GM12878 (cell line): Measurements from ENCODE around the gene RBM44. TPM values are rescaled to one million over a fixed set of nuclear protein-coding genes. Genes with fewer than 3 reads are reported as not detected.

ENCODE experiments used
- ATAC-seq: fragments of 200-7000 bp; cut with Tn5 transposase; 3 replicates; pipeline ENCODE4 v1.9.1; 2020; ENCODE audit warnings: mild to moderate bottlenecking, moderate library complexity
- BruUV-seq: library from RNA; stranded (reverse); fragments of 400-500 nt; replicated peaks from 2 replicates; lab custom pipeline; 2021; lab: Mats Ljungman, UMichigan
- CTCF ChIA-PET: fragments of 300-600 bp; sonication (Branson Sonifier 250); formaldehyde crosslinking; extraction: SDS; loops from one replicate; lab custom pipeline; 2021; ENCODE audit warnings: inconsistent platforms; lab: Yijun Ruan, JAX
- POLR2A ChIA-PET: fragments of 350-600 bp; formaldehyde crosslinking; extraction: SDS; loops from one replicate; lab custom pipeline; 2021; ENCODE audit warnings: inconsistent platforms; lab: Charles Lee
- RAD21 ChIA-PET: fragments of 300-600 bp; sonication (Branson Sonifier 250); formaldehyde crosslinking; loops from one replicate; lab custom pipeline; 2023; ENCODE audit warnings: antibody characterized with exemption; ENCODE audit not compliant: unreplicated experiment; lab: Charles Lee
- SMC1A ChIA-PET: fragments of 300-600 bp; sonication (Branson Sonifier 250); formaldehyde crosslinking; loops from one replicate; lab custom pipeline; 2023; ENCODE audit not compliant: unreplicated experiment, uncharacterized antibody; lab: Charles Lee
- DNase-seq: peaks from one replicate; pipeline ENCODE4 v3.0.0-alpha.2; 2011; ENCODE audit warnings: low read depth, low spot score
- FAIRE-seq: peaks from 3 replicates; lab custom pipeline; 2011; peaks lifted over from hg19 to GRCh38; lab: Jason Lieb, UNC
- H2AFZ ChIP-seq: 2 replicates; pipeline ENCODE4 v1.6.0; 2011; ENCODE audit warnings: low read depth, low read length, control low read depth; ENCODE audit not compliant: control insufficient read depth
- H3K27ac ChIP-seq: 2 replicates; pipeline ENCODE4 v1.5.1; 2011; ENCODE audit warnings: control low read depth; ENCODE audit not compliant: control insufficient read depth, insufficient read depth
- H3K27me3 ChIP-seq, 2 experiments: replicated peaks in 1 of 2; 2 replicates each; pipeline versions ENCODE4 v1.6.0 to v1.6.1; 2011; ENCODE audit warnings: low read length in 1 of 2; ENCODE audit not compliant: control insufficient read depth in 2 of 2, insufficient read depth in 2 of 2
- H3K36me3 ChIP-seq, 2 experiments: 2 replicates each; pipeline ENCODE4 v1.5.1; 2011; ENCODE audit warnings: low read length in 1 of 2; ENCODE audit not compliant: control insufficient read depth in 2 of 2, insufficient read depth in 2 of 2
- H3K4me1 ChIP-seq: 2 replicates; pipeline ENCODE4 v1.6.1; 2011; ENCODE audit warnings: mild to moderate bottlenecking, low read length, moderate library complexity, mixed read lengths; ENCODE audit not compliant: control insufficient read depth, insufficient read depth
- H3K4me2 ChIP-seq: 2 replicates; pipeline ENCODE4 v1.6.0; 2011; ENCODE audit warnings: control low read depth; ENCODE audit not compliant: control insufficient read depth, insufficient read depth
- H3K4me3 ChIP-seq: fragments of 200-600 bp; sonication (generic); 2 replicates; pipeline ENCODE4 v1.5.1; 2016
- H3K79me2 ChIP-seq: 2 replicates; pipeline ENCODE4 v1.6.0; 2011; ENCODE audit warnings: low read length; ENCODE audit not compliant: control insufficient read depth, insufficient read depth
- H3K9ac ChIP-seq: 2 replicates; pipeline ENCODE4 v1.8.0; 2011; ENCODE audit warnings: low read length, control low read depth, mixed read lengths; ENCODE audit not compliant: control insufficient read depth, insufficient read depth
- H3K9me3 ChIP-seq: replicated peaks from 3 replicates; pipeline ENCODE4 v1.5.1; 2011; ENCODE audit warnings: mild to moderate bottlenecking, low read length; ENCODE audit not compliant: control insufficient read depth, insufficient read depth
- H4K20me1 ChIP-seq: 2 replicates; pipeline ENCODE4 v1.6.0; 2011; ENCODE audit not compliant: control insufficient read depth, insufficient read depth
- ATF7 ChIP-seq: fragments of 450-650 bp; IDR thresholded peaks from 2 replicates; pipeline ENCODE4 v1.6.1; 2016; ENCODE audit warnings: low read depth, mild to moderate bottlenecking
- BRCA1 ChIP-seq: IDR thresholded peaks from 2 replicates; pipeline ENCODE4 v1.6.1; 2011; ENCODE audit warnings: low read depth, low read length, improper control_type of control experiment
- CREB1 ChIP-seq: IDR thresholded peaks from 2 replicates; pipeline ENCODE4 v1.6.1; 2012; ENCODE audit warnings: low read depth, mild to moderate bottlenecking, inconsistent platforms
- EGR1 ChIP-seq, 2 experiments: IDR thresholded peaks; 1 replicate in 1 of 2; 2 replicates in 1 of 2; pipeline ENCODE4 v1.6.1; 2011 to 2012; ENCODE audit warnings: low read depth in 2 of 2, low read length in 2 of 2, borderline replicate concordance in 1 of 2, mild to moderate bottlenecking in 1 of 2, moderate library complexity in 1 of 2
- FOXK2 ChIP-seq: fragments of 450-650 bp; IDR thresholded peaks from 2 replicates; pipeline ENCODE4 v1.6.1; 2017; ENCODE audit warnings: mild to moderate bottlenecking, moderate library complexity
- GABPA ChIP-seq: IDR thresholded peaks from 2 replicates; pipeline ENCODE4 v1.6.1; 2014; ENCODE audit warnings: antibody characterized with exemption, low read depth, mild to moderate bottlenecking, inconsistent platforms
- HDAC2 ChIP-seq: fragments of 200-600 bp; sonication (generic); IDR thresholded peaks from 2 replicates; pipeline ENCODE4 v1.6.1; 2017
- LARP7 ChIP-seq: fragments of 450-650 bp; IDR thresholded peaks from 2 replicates; pipeline ENCODE4 v1.6.1; 2017; ENCODE audit warnings: mild to moderate bottlenecking
- MEF2A ChIP-seq: IDR thresholded peaks from 2 replicates; pipeline ENCODE4 v1.6.1; 2011; ENCODE audit warnings: low read depth, mild to moderate bottlenecking, low read length, moderate library complexity; ENCODE audit not compliant: insufficient read depth
- MXI1 ChIP-seq: fragments of 150-350 bp; IDR thresholded peaks from 2 replicates; pipeline ENCODE4 v1.6.1; 2011; ENCODE audit warnings: low read depth, mild to moderate bottlenecking, inconsistent platforms, low read length, improper control_type of control experiment
- NFYA ChIP-seq: IDR thresholded peaks from 2 replicates; pipeline ENCODE4 v1.6.1; 2011; ENCODE audit warnings: low read depth, mild to moderate bottlenecking, low read length, improper control_type of control experiment, borderline replicate concordance
- POLR2A ChIP-seq: IDR thresholded peaks from 2 replicates; pipeline ENCODE4 v1.6.1; 2011; ENCODE audit warnings: low read depth, mild to moderate bottlenecking, low read length
- SMAD1 ChIP-seq: fragments of 450-650 bp; IDR thresholded peaks from 2 replicates; pipeline ENCODE4 v1.6.1; 2018; ENCODE audit warnings: mild to moderate bottlenecking, low read depth; ENCODE audit not compliant: partially characterized antibody
- STAT1 ChIP-seq: fragments of 450-650 bp; conservative IDR thresholded peaks from 2 replicates; pipeline ENCODE4 v1.6.1; 2014; ENCODE audit warnings: antibody characterized with exemption, mild to moderate bottlenecking
- SUZ12 ChIP-seq: fragments of 200-600 bp; sonication (generic); IDR thresholded peaks from one replicate; pipeline ENCODE4 v1.6.1; 2018; ENCODE audit warnings: antibody characterized with exemption, mild to moderate bottlenecking; ENCODE audit not compliant: unreplicated experiment
- ZZZ3 ChIP-seq: IDR thresholded peaks from 2 replicates; pipeline ENCODE4 v1.6.1; 2011; ENCODE audit warnings: low read depth; ENCODE audit not compliant: control insufficient read depth, insufficient read length
- WGBS: methylation state at CpG from one replicate; pipeline ENCODE4 v1.1.6; 2016; ENCODE audit warnings: low lambda C conversion rate; ENCODE audit not compliant: insufficient replicate concordance, insufficient coverage; ENCODE audit errors: missing lambda C conversion rate; 5-methylcytosine and 5-hydroxymethylcytosine counted together
- in situ Hi-C: fragments of 300-500 bp; cut with MboI; formaldehyde crosslinking; loops from 9 replicates; pipeline ENCODE4 v1.14.3; 2018; ENCODE audit warnings: mixed read lengths
- intact Hi-C: fragments of 100-400 bp; cut with micrococcal nuclease; formaldehyde crosslinking; loops from one replicate; pipeline ENCODE4 v1.14.2; 2022; ENCODE audit not compliant: unreplicated experiment
- polyA plus RNA-seq, 11 experiments: library from polyadenylated mRNA; depleted of rRNA in 4 of 11; unstranded in 6 of 11; stranded (reverse) in 5 of 11; fragments of >200 nt; fragmentation: Nextera tagmentation in 4 of 11; fragmentation: Illumina TruSeq in 1 of 11; extraction: Ambion mirVana in 4 of 11; extraction: Trizol in 1 of 11; gene quantifications; 1 replicate in 1 of 11; 2 replicates in 10 of 11; pipeline versions ENCODE4 v1.2.1 to v1.2.3, GENCODE V29; 2011 to 2016; ENCODE audit warnings: inconsistent platforms in 2 of 11, missing spikeins in 2 of 11, low read depth in 1 of 11
- total RNA-seq, 4 experiments: library from RNA; depleted of rRNA in 3 of 4; stranded (reverse); fragments of >200 nt in 3 of 4; fragmentation: Illumina TruSeq in 1 of 4; extraction: Trizol in 1 of 4; gene quantifications; 2 replicates each; pipeline versions ENCODE4 v1.2.1 to v1.2.3, GENCODE V29; 2013 to 2021
- TF ChIP-seq, protein P1 (sequence below): fragments of 450-650 bp; IDR thresholded peaks from 2 replicates; pipeline ENCODE4 v1.6.1; 2018; ENCODE audit warnings: borderline replicate concordance, mild to moderate bottlenecking; ENCODE audit not compliant: partially characterized antibody

The RBM44 gene
- total and polyA plus RNA-seq, 10 of the 15 experiments (the other 5 are each of a cell fraction or from before 2014, with no cell fraction given) = 0.14 to 1.4 (median 0.62) TPM; not detected in 1

DNA sequence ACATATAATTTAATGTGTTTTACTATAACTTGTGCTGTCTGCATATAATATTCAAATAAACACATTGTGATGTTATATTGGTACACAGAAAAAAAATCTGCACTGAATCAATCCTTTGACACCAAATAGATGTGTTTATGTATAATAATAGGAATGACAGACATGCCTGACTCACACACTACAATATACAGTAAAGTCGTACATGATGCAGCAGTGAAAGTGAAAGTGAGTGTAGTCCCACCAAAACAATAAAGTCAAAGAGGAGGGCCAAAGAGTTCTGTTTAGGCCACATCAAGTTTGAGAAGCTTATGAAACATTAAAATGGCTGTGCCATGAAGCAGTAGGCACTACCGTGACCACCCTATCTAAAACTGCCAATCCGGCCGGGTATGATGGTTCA is 8.2 kb upstream of the RBM44 start:
- no peak overlapping the region for H2AFZ ChIP-seq
- H3K4me3 ChIP-seq = no peak overlapping the region
- no peak for ATAC-seq
- in situ Hi-C loops = no loop called here
- no peaks in the 10 kb centered on the region for H3K36me3 ChIP-seq
- no peak overlapping the region for H3K27ac ChIP-seq
- WGBS = 78% methylated on average over 4 of the region's 4 CpGs
- no peaks in the 10 kb centered on the region for H4K20me1 ChIP-seq
- FAIRE-seq = no peak
- CTCF ChIA-PET = interaction anchor here (0.6 kb wide), 1 partner anchor 381 kb away, joined by 4 read pairs; no protein-coding TSS in a partner anchor
- SMC1A ChIA-PET = interaction anchor here (1.0 to 1.3 kb wide), 2 partner anchors 14 to 277 kb away, joined by 3 to 4 read pairs; no protein-coding TSS in a partner anchor
- POLR2A ChIA-PET = no interaction called here
- no peak overlapping the region for H3K4me2 ChIP-seq
- BruUV-seq = no TSS peak
- RAD21 ChIA-PET = no interaction called here
- no peaks in the 10 kb centered on the region for H3K27me3 ChIP-seq
- H3K9me3 ChIP-seq = peaks cover 4% of the 10 kb centered on the region; the same call in 1 of the 3 replicates
- no peaks in the 10 kb centered on the region for H3K79me2 ChIP-seq
- H3K4me1 ChIP-seq = no peaks in the 10 kb centered on the region
- no peak for DNase-seq
- TF ChIP-seq SMAD1 (no peak), MEF2A (no peak), LARP7 (no peak), NFYA (no peak), EGR1 (IDR thresholded peaks at IDR 0.05; ENCODE audit: borderline replicate concordance in 1 of 2, low read depth in 2 of 2, low read length in 2 of 2) (no peak), STAT1 (no peak), ZZZ3 (no peak), GABPA (no peak), BRCA1 (no peak), CREB1 (no peak), FOXK2 (no peak), SUZ12 (no peak), ATF7 (no peak), MXI1 (no peak), POLR2A (no peak), HDAC2 (no peak)
- TF ChIP-seq, protein P1, sequence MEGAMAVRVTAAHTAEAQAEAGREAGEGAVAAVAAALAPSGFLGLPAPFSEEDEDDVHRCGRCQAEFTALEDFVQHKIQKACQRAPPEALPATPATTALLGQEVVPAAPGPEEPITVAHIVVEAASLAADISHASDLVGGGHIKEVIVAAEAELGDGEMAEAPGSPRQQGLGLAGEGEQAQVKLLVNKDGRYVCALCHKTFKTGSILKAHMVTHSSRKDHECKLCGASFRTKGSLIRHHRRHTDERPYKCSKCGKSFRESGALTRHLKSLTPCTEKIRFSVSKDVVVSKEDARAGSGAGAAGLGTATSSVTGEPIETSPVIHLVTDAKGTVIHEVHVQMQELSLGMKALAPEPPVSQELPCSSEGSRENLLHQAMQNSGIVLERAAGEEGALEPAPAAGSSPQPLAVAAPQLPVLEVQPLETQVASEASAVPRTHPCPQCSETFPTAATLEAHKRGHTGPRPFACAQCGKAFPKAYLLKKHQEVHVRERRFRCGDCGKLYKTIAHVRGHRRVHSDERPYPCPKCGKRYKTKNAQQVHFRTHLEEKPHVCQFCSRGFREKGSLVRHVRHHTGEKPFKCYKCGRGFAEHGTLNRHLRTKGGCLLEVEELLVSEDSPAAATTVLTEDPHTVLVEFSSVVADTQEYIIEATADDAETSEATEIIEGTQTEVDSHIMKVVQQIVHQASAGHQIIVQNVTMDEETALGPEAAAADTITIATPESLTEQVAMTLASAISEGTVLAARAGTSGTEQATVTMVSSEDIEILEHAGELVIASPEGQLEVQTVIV = no peak
- intact Hi-C loops = no loop called here
- no peak overlapping the region for H3K9ac ChIP-seq
